ENCODE data around the gene EVI2B. TPM values are rescaled to one million over a fixed set of nuclear protein-coding genes. Genes with fewer than 3 reads are reported as not detected.

Gene EVI2B
- total RNA-seq, 1 donor from 2014 or later = not detected

- no peaks in the 10 kb centered on the region for H3K4me1 Mint-ChIP-seq (ENCODE audit: low read depth, unreplicated experiment)
- H3K27me3 Mint-ChIP-seq (ENCODE audit: unreplicated experiment) = peaks cover 1% of the 10 kb centered on the region
- H3K27ac Mint-ChIP-seq (ENCODE audit: unreplicated experiment) = no peak overlapping the region
- DNase-seq = no peak
- TF ChIP-seq CTCF (IDR thresholded peaks at IDR 0.05; ENCODE audit: partially characterized antibody, unreplicated experiment) = no peak
- no peaks in the 10 kb centered on the region for H3K9me3 Mint-ChIP-seq (ENCODE audit: unreplicated experiment)
- peaks cover 5% of the 10 kb centered on the region for H3K36me3 Mint-ChIP-seq (ENCODE audit: unreplicated experiment)
- H3K4me3 Mint-ChIP-seq (ENCODE audit: unreplicated experiment) = no peak overlapping the region
Measured at GRCh38 chr17:31327534-31328159, 13.8 kb upstream of the EVI2B start.

GRCh38 chr17:31323551-31323950, 9.7 kb upstream of the EVI2B start:
- H3K27me3 Mint-ChIP-seq (ENCODE audit: unreplicated experiment) = no peaks in the 10 kb centered on the region
- H3K4me1 Mint-ChIP-seq (ENCODE audit: low read depth, unreplicated experiment) = peaks cover 2% of the 10 kb centered on the region
- peaks cover 5% of the 10 kb centered on the region for H3K36me3 Mint-ChIP-seq (ENCODE audit: unreplicated experiment)
- H3K4me3 Mint-ChIP-seq (ENCODE audit: unreplicated experiment) = no peak overlapping the region
- peaks cover 1% of the 10 kb centered on the region for H3K9me3 Mint-ChIP-seq (ENCODE audit: unreplicated experiment)
- TF ChIP-seq CTCF (IDR thresholded peaks at IDR 0.05; ENCODE audit: partially characterized antibody, unreplicated experiment) = no peak
- H3K27ac Mint-ChIP-seq (ENCODE audit: unreplicated experiment) = no peak overlapping the region
- DNase-seq = no peak

- peaks cover 1% of the 10 kb centered on the region for H3K9me3 Mint-ChIP-seq (ENCODE audit: unreplicated experiment)
- H3K4me3 Mint-ChIP-seq (ENCODE audit: unreplicated experiment) = no peak overlapping the region
Measured at GRCh38 chr17:31321966-31322365, 8.1 kb upstream of the EVI2B start.

GRCh38 chr17:31321481-31321880, 7.6 kb upstream of the EVI2B start, which contains the start of gene EVI2A:
EVI2A (minus strand) TSS chr17:31321622; CDS start chr17:31319013, 2,609 bp downstream.
- H3K9me3 Mint-ChIP-seq (ENCODE audit: unreplicated experiment) = peaks cover 1% of the 10 kb centered on the region
- DNase-seq = no peak
- no peak for TF ChIP-seq CTCF (IDR thresholded peaks at IDR 0.05; ENCODE audit: partially characterized antibody, unreplicated experiment)
- no peak within 1 kb of the TSS for H3K27ac Mint-ChIP-seq (ENCODE audit: unreplicated experiment)
- H3K4me3 Mint-ChIP-seq (ENCODE audit: unreplicated experiment) = no peak within 1 kb of the TSS
- H3K4me1 Mint-ChIP-seq (ENCODE audit: low read depth, unreplicated experiment) = peaks cover 6% of the 10 kb centered on the region
- H3K36me3 Mint-ChIP-seq (ENCODE audit: unreplicated experiment) = no peaks in the 10 kb centered on the region
- H3K27me3 Mint-ChIP-seq (ENCODE audit: unreplicated experiment) = no peaks in the 10 kb centered on the region

More at GRCh38 chr17:31321966-31322365, 8.1 kb upstream of the EVI2B start:
- Mint-ChIP-seq H3K27ac (ENCODE audit: unreplicated experiment) (no peak overlapping the region), H3K36me3 (ENCODE audit: unreplicated experiment) (no peaks in the 10 kb centered on the region), H3K4me1 (ENCODE audit: low read depth, unreplicated experiment) (peaks cover 6% of the 10 kb centered on the region), H3K27me3 (ENCODE audit: unreplicated experiment) (no peaks in the 10 kb centered on the region)
- TF ChIP-seq CTCF (IDR thresholded peaks at IDR 0.05; ENCODE audit: partially characterized antibody, unreplicated experiment) = no peak
- no peak for DNase-seq

- H3K9me3 Mint-ChIP-seq (ENCODE audit: unreplicated experiment) = peaks cover 1% of the 10 kb centered on the region
- H3K27me3 Mint-ChIP-seq (ENCODE audit: unreplicated experiment) = no peaks in the 10 kb centered on the region
- no peak for DNase-seq
- no peaks in the 10 kb centered on the region for H3K36me3 Mint-ChIP-seq (ENCODE audit: unreplicated experiment)
- no peak overlapping the region for H3K4me3 Mint-ChIP-seq (ENCODE audit: unreplicated experiment)
- H3K27ac Mint-ChIP-seq (ENCODE audit: unreplicated experiment) = no peak overlapping the region
- H3K4me1 Mint-ChIP-seq (ENCODE audit: low read depth, unreplicated experiment) = peaks cover 6% of the 10 kb centered on the region
- no peak for TF ChIP-seq CTCF (IDR thresholded peaks at IDR 0.05; ENCODE audit: partially characterized antibody, unreplicated experiment)
Measured at GRCh38 chr17:31320791-31321190, 6.9 kb upstream of the EVI2B start.

Measured in glutamatergic neuron (in vitro differentiated cells).